ENCODE data around the gene DPP6. TPM values are rescaled to one million over a fixed set of nuclear protein-coding genes. Genes with fewer than 3 reads are reported as not detected.

DPP6 gene
- total RNA-seq, 4 donors from 2014 or later, result 1.5 to 2.9 TPM; not detected in 2

DNA sequence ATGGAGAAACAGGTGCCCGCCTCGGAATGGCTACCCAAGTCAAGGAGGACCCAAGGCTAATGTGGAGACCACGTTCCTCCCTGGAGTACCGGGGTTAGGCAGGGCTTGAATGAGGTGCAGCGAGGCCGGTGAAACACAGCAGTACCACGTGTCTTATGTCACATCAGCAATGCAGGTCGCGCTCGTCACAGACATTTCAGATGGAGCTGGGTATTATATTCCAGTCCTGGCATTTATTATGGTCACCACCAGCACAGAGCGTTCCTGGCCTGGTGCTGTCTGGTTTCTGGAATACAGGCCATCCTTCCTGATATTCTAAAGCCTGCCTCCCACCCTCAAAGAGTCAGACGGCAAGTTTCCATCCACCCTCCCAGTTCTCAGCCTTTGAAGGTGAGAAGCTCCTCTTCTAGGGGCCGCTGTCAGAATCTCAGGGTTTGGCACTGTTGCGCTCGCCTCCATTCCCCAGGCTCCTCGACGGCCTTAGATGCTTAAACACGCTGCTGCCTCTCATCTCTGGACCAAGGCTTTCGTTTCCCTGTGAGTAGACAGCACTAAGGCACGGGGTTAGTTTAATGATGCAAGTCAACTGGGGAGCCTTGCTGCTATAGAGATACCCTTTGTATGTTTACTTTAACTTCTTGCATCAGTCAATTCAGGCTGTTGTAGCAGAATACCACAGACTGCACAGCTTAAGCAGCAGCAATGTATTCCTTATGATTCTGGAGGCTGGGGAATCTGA lies 377.6 kb downstream of the DPP6 start:
- Histone ChIP-seq H3K27ac (no peak overlapping the region), H3K36me3 (no peaks in the 10 kb centered on the region), H3K27me3 (no peaks in the 10 kb centered on the region), H3K4me3 (no peak overlapping the region), H3K4me1 (no peaks in the 10 kb centered on the region), H3K9me3 (peaks cover 0 to 3% (median 0%) of the 10 kb centered on the region in 4 donors)
- no peak for TF ChIP-seq CTCF (IDR thresholded peaks at IDR 0.05)
- no peak for TF ChIP-seq POLR2A (IDR thresholded peaks at IDR 0.05)
- no peak for DNase-seq

GRCh38 chr7:154430640-154431039 lies 378.4 kb downstream of the DPP6 start:
- no peaks in the 10 kb centered on the region for H3K4me1 ChIP-seq
- H3K4me3 ChIP-seq, result no peak overlapping the region
- H3K36me3 ChIP-seq, result no peaks in the 10 kb centered on the region
- peaks cover 0 to 3% (median 0%) of the 10 kb centered on the region in 4 donors for H3K9me3 ChIP-seq
- H3K27ac ChIP-seq, result no peak overlapping the region
- no peaks in the 10 kb centered on the region for H3K27me3 ChIP-seq
- TF ChIP-seq CTCF (IDR thresholded peaks at IDR 0.05) (no peak), POLR2A (IDR thresholded peaks at IDR 0.05) (no peak)
- DNase-seq, result no peak

GRCh38 chr7:154431045-154431444 lies 378.8 kb downstream of the DPP6 start:
- Histone ChIP-seq H3K4me3 (no peak overlapping the region), H3K27ac (no peak overlapping the region), H3K36me3 (no peaks in the 10 kb centered on the region), H3K27me3 (no peaks in the 10 kb centered on the region), H3K4me1 (no peaks in the 10 kb centered on the region), H3K9me3 (peaks cover 0 to 3% (median 0%) of the 10 kb centered on the region in 4 donors)
- DNase-seq, result no peak
- TF ChIP-seq POLR2A (IDR thresholded peaks at IDR 0.05) (no peak), CTCF (IDR thresholded peaks at IDR 0.05) (no peak)

DNA sequence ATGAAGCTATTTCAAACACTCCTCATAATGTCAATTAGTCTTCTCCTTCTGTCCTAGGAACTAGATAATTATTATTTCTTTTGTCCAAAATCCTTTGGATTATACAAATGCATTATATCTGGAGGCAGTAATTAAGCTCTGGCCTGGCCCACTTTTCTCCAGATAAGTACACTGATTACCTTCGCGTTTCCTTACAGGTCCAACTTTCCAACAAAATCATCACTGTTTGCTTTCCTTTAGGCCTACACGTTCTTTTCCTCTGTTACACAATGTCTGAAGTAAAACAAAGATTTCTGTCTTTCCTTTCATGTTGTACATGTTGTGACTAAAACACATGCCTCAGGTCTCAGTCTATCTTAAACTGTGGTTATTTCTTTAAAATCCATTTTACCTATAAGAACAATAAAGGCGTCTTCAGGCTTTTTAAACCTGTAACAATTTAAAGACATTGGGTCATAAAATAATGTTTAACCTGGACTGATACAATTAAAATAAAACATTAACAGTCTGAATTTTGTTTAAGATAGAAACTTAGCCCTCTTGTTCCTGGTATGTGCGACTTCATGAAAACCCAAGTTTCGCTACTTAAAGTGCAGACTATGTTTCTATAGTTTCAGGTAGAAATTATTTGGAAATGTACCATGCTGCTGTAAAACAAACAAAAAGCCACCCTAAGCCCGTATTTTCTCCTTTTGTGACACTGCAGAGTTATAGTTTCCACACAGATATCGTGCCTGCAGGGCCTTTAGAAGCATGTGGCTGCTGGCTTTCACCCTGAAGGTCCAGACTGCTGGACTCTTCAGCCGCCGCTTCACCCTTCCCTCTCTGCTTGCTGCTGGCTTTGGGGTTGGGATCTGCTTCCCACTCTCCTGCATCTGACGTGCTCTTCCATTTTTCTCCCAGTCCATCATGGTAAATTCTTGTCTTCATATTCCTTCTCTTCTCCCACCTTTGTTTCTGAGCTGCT lies 381.7 kb downstream of the DPP6 start:
- H3K4me1 ChIP-seq, result no peaks in the 10 kb centered on the region
- H3K27me3 ChIP-seq, result no peaks in the 10 kb centered on the region
- no peak overlapping the region for H3K4me3 ChIP-seq
- no peak for TF ChIP-seq POLR2A (IDR thresholded peaks at IDR 0.05)
- no peak for TF ChIP-seq CTCF (IDR thresholded peaks at IDR 0.05)
- H3K9me3 ChIP-seq, result peaks cover 0 to 3% (median 0%) of the 10 kb centered on the region in 4 donors
- H3K27ac ChIP-seq, result no peak overlapping the region
- H3K36me3 ChIP-seq, result no peaks in the 10 kb centered on the region
- no peak for DNase-seq

DNA sequence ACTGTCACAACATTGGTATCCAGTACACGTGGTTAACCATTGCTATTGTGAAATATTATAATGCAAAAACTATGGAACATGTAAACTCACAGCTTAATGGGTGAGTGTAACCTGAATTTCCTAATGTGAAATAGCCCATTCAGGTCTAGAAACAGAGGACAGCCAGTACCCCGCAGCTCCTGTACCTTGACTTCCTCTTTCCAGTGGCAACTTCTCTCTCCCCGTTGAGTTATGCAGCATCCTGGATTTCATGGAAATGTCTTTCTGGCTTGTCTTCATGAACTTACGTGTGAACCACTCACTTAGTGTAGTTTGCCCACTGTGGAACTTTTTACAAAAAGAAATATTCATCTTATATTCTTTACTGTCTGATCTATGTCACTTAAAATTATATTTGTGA lies 384.4 kb downstream of the DPP6 start:
- no peaks in the 10 kb centered on the region for H3K36me3 ChIP-seq
- no peak overlapping the region for H3K27ac ChIP-seq
- no peaks in the 10 kb centered on the region for H3K27me3 ChIP-seq
- no peaks in the 10 kb centered on the region for H3K9me3 ChIP-seq
- H3K4me3 ChIP-seq, result no peak overlapping the region
- no peak for DNase-seq
- no peak for TF ChIP-seq CTCF (IDR thresholded peaks at IDR 0.05)
- no peak for TF ChIP-seq POLR2A (IDR thresholded peaks at IDR 0.05)
- no peaks in the 10 kb centered on the region for H3K4me1 ChIP-seq

Data from Peyer's patch (tissue), 4 donors.